Posterior vena cava (tissue), 2 donors: ENCODE measurements around the gene IQCH. TPM values are rescaled to one million over a fixed set of nuclear protein-coding genes. Genes with fewer than 3 reads are reported as not detected.

Experiments
- DNase-seq: peaks from one replicate; pipeline ENCODE4 v3.0.0-alpha.2; 2020; ENCODE audit warnings: low spot score
- intact Hi-C, 2 donors: fragments of 100-400 bp; cut with DNase I; formaldehyde crosslinking; loops; one replicate each; pipeline versions ENCODE4 v1.14.1 to v1.14.2; 2022 to 2023
- total RNA-seq, 2 donors: library from RNA; stranded (reverse); fragmentation: NEBNext Ultra II Directional; extraction: Animal tissue kit (Norgen Biotek cat#: 25700); gene quantifications; one replicate each; pipeline ENCODE4 v1.2.1, GENCODE V29; 2021
- donor health status: DM: yes; HTN: yes; CAD: no.
- donor health status: DM: yes; HTN: yes; CAD: no.

IQCH gene
- total RNA-seq, 2 donors from 2014 or later, result 1.2 to 2.3 TPM

GRCh38 chr15:67373971-67374370 lies 119.4 kb downstream of the IQCH start:
- DNase-seq, result no peak
- intact Hi-C loops, result no loop called here

- intact Hi-C loops, result no loop called here
Measured at GRCh38 chr15:67379530-67379929, 124.9 kb downstream of the IQCH start.

GRCh38 chr15:67380921-67381320 lies 126.3 kb downstream of the IQCH start:
- intact Hi-C loops, result no loop called here
- no peak for DNase-seq

More at GRCh38 chr15:67379530-67379929, 124.9 kb downstream of the IQCH start:
- DNase-seq, result no peak

GRCh38 chr15:67381416-67382045 lies 126.9 kb downstream of the IQCH start:
- intact Hi-C loops, result no loop called here
- DNase-seq, result no peak

- no peak for DNase-seq
- intact Hi-C loops, result no loop called here
Measured at GRCh38 chr15:67382723-67383122, 128.1 kb downstream of the IQCH start.

GRCh38 chr15:67383899-67384298 lies 129.3 kb downstream of the IQCH start:
- no peak for DNase-seq
- intact Hi-C loops, result no loop called here

GRCh38 chr15:67384761-67385160 lies 130.2 kb downstream of the IQCH start:
- intact Hi-C loops, result no loop called here
- no peak for DNase-seq

GRCh38 chr15:67385971-67386370 lies 131.4 kb downstream of the IQCH start:
- intact Hi-C loops, result no loop called here

GRCh38 chr15:67386947-67387346 lies 132.4 kb downstream of the IQCH start:
- intact Hi-C loops, result no loop called here
- DNase-seq, result no peak

More at GRCh38 chr15:67385971-67386370, 131.4 kb downstream of the IQCH start:
- DNase-seq, result no peak

GRCh38 chr15:67389975-67390374 lies 135.4 kb downstream of the IQCH start:
- intact Hi-C loops, result no loop called here
- no peak for DNase-seq

- intact Hi-C loops, result no loop called here
- no peak for DNase-seq
Measured at GRCh38 chr15:67394873-67395639, 140.5 kb downstream of the IQCH start.

GRCh38 chr15:67396114-67396513 lies 141.5 kb downstream of the IQCH start:
- intact Hi-C loops, result no loop called here
- DNase-seq, result no peak

GRCh38 chr15:67397139-67397538 lies 142.6 kb downstream of the IQCH start:
- intact Hi-C loops, result no loop called here
- DNase-seq, result no peak

GRCh38 chr15:67399925-67400324 lies 145.3 kb downstream of the IQCH start:
- intact Hi-C loops, result no loop called here
- DNase-seq, result no peak

- no peak for DNase-seq
- intact Hi-C loops, result no loop called here
Measured at GRCh38 chr15:67400890-67401289, 146.3 kb downstream of the IQCH start.

- intact Hi-C loops, result no loop called here
Measured at GRCh38 chr15:67401336-67401735, 146.8 kb downstream of the IQCH start.

GRCh38 chr15:67403428-67404154 lies 149.0 kb downstream of the IQCH start:
- no peak for DNase-seq
- intact Hi-C loops, result no loop called here

More at GRCh38 chr15:67401336-67401735, 146.8 kb downstream of the IQCH start:
- no peak for DNase-seq

GRCh38 chr15:67405208-67406191 lies 150.9 kb downstream of the IQCH start:
- no peak for DNase-seq

GRCh38 chr15:67406257-67406861 lies 151.8 kb downstream of the IQCH start:
- intact Hi-C loops, result no loop called here
- DNase-seq, result no peak

More at GRCh38 chr15:67405208-67406191, 150.9 kb downstream of the IQCH start:
- intact Hi-C loops, result no loop called here
